Endothelial cell of umbilical vein (primary cell): Measurements from ENCODE around the gene FAM184B. TPM values are rescaled to one million over a fixed set of nuclear protein-coding genes. Genes with fewer than 3 reads are reported as not detected.

Experiments used
- BruUV-seq: library from RNA; stranded (reverse); fragments of 400-500 nt; replicated peaks from 2 replicates; lab custom pipeline; 2021; lab: Mats Ljungman, UMichigan
- CTCF ChIA-PET: fragments of 300-600, 350-600 bp; sonication (Branson Sonifier 250); formaldehyde crosslinking; loops from one replicate; lab custom pipeline; 2021; ENCODE audit warnings: antibody characterized with exemption, inconsistent platforms; lab: Charles Lee
- POLR2A ChIA-PET: fragments of 300-600, 350-600 bp; sonication (Branson Sonifier 250); formaldehyde crosslinking; loops from one replicate; lab custom pipeline; 2021; ENCODE audit warnings: antibody characterized with exemption, inconsistent platforms; lab: Charles Lee
- DNase-seq: peaks from one replicate; pipeline ENCODE4 v3.0.0-alpha.2; 2011; ENCODE audit warnings: low read depth, low spot score
- FAIRE-seq: peaks from 2 replicates; lab custom pipeline; 2011; peaks lifted over from hg19 to GRCh38; lab: Jason Lieb, UNC
- H2AFZ ChIP-seq: 2 replicates; pipeline ENCODE4 v1.6.0; 2012; ENCODE audit warnings: low read depth, low read length, control low read depth, inconsistent platforms
- H3K27ac ChIP-seq: 2 replicates; pipeline ENCODE4 v1.5.1; 2011; ENCODE audit warnings: low read depth, mild to moderate bottlenecking, control low read depth, low read length, moderate library complexity; ENCODE audit not compliant: insufficient read depth
- H3K27me3 ChIP-seq, 2 experiments: 2 replicates each; pipeline versions ENCODE4 v1.6.0 to v1.6.1; 2011; ENCODE audit warnings: low read length in 2 of 2, mixed read lengths in 1 of 2; ENCODE audit not compliant: control insufficient read depth in 2 of 2, insufficient read depth in 2 of 2
- H3K36me3 ChIP-seq, 2 experiments: 2 replicates in 1 of 2; 3 replicates in 1 of 2; pipeline ENCODE4 v1.5.1; 2011; ENCODE audit warnings: low read length in 2 of 2, mild to moderate bottlenecking in 1 of 2, moderate library complexity in 1 of 2; ENCODE audit not compliant: control insufficient read depth in 2 of 2, insufficient read depth in 2 of 2; ENCODE audit errors: extremely low read depth in 1 of 2
- H3K4me1 ChIP-seq: 3 replicates; pipeline ENCODE4 v1.5.1; 2011; ENCODE audit warnings: mild to moderate bottlenecking, low read length; ENCODE audit not compliant: control insufficient read depth, insufficient read depth; ENCODE audit errors: extremely low read depth
- H3K4me2 ChIP-seq: 2 replicates; pipeline ENCODE4 v1.6.1; 2011; ENCODE audit warnings: low read length, control low read depth, mixed read lengths; ENCODE audit not compliant: insufficient read depth
- H3K4me3 ChIP-seq, 3 experiments: fragments of 200-600 bp in 1 of 3; sonication (generic), shearing (Covaris generic) in 1 of 3; replicated peaks in 1 of 3; 2 replicates each; pipeline ENCODE4 v1.5.1; 2011 to 2016; ENCODE audit warnings: control low read depth in 3 of 3, low read length in 3 of 3, mild to moderate bottlenecking in 2 of 3, inconsistent platforms in 1 of 3, low read depth in 1 of 3, moderate library complexity in 1 of 3; ENCODE audit not compliant: insufficient read depth in 1 of 3
- H3K79me2 ChIP-seq: 2 replicates; pipeline ENCODE4 v1.6.0; 2012; ENCODE audit warnings: low read length, inconsistent platforms; ENCODE audit not compliant: control insufficient read depth, insufficient read depth
- H3K9ac ChIP-seq: replicated peaks from 2 replicates; pipeline ENCODE3; 2011; ENCODE audit warnings: low read length, control low read depth; ENCODE audit not compliant: insufficient read depth; ENCODE audit errors: extremely low read depth
- H3K9me1 ChIP-seq: replicated peaks from 3 replicates; pipeline ENCODE4 v1.6.0; 2011; ENCODE audit warnings: mild to moderate bottlenecking, low read length; ENCODE audit not compliant: control insufficient read depth, insufficient read depth; ENCODE audit errors: extremely low read depth
- H3K9me3 ChIP-seq: replicated peaks from 2 replicates; pipeline ENCODE4 v1.5.1; 2012; ENCODE audit warnings: low read length, inconsistent platforms; ENCODE audit not compliant: control insufficient read depth, insufficient read depth
- H4K20me1 ChIP-seq: replicated peaks from 2 replicates; pipeline ENCODE3; 2011; ENCODE audit warnings: mild to moderate bottlenecking, low read length; ENCODE audit not compliant: control insufficient read depth, insufficient read depth; ENCODE audit errors: extremely low read depth
- EZH2 ChIP-seq: IDR thresholded peaks from 2 replicates; pipeline ENCODE4 v1.6.1; 2012; ENCODE audit warnings: borderline replicate concordance, low read depth, mild to moderate bottlenecking, moderate library complexity, low read length, inconsistent platforms; ENCODE audit not compliant: severe bottlenecking
- FOS ChIP-seq: IDR thresholded peaks from 2 replicates; pipeline ENCODE4 v1.6.1; 2011; ENCODE audit warnings: mild to moderate bottlenecking, low read length, moderate library complexity, borderline replicate concordance; ENCODE audit not compliant: insufficient read depth
- GATA2 ChIP-seq: IDR thresholded peaks from 2 replicates; pipeline ENCODE4 v1.7.0; 2011; ENCODE audit warnings: low read depth, mild to moderate bottlenecking, moderate library complexity, mixed read lengths, low read length; ENCODE audit not compliant: insufficient read length, insufficient read depth
- JUN ChIP-seq: IDR thresholded peaks from 2 replicates; pipeline ENCODE4 v1.6.1; 2011; ENCODE audit warnings: borderline replicate concordance, low read depth; ENCODE audit not compliant: insufficient read length, insufficient read depth
- MYC ChIP-seq: IDR thresholded peaks from one replicate; pipeline ENCODE4 v1.6.1; 2011; ENCODE audit warnings: mild to moderate bottlenecking, low read depth, low read length
- POLR2A ChIP-seq: IDR thresholded peaks from 2 replicates; pipeline ENCODE4 v1.6.1; 2012; ENCODE audit warnings: low read depth, mild to moderate bottlenecking, control low read depth, low read length
- POLR2AphosphoS5 ChIP-seq: IDR thresholded peaks from 2 replicates; pipeline ENCODE4 v1.6.1; 2012; ENCODE audit warnings: low read depth, mild to moderate bottlenecking, control low read depth, low read length, moderate library complexity; ENCODE audit not compliant: insufficient read depth
- dilution Hi-C: fragments of 300-500 bp; cut with MboI; formaldehyde crosslinking; loops from one replicate; pipeline ENCODE4 v1.15.0; 2019; ENCODE audit warnings: low sequenced_read_pairs; ENCODE audit not compliant: extremely low pct_ligation_motif_present
- intact Hi-C: fragments of 100-400 bp; cut with micrococcal nuclease; formaldehyde crosslinking; loops from one replicate; pipeline ENCODE4 v1.10.0; 2022
- polyA plus RNA-seq, 4 experiments: library from polyadenylated mRNA; depleted of rRNA in 3 of 4; stranded (reverse) in 3 of 4; unstranded in 1 of 4; fragments of >200 nt; gene quantifications; 2 replicates each; pipeline versions ENCODE4 v1.2.1 to v1.2.3, GENCODE V29; 2011 to 2012; ENCODE audit warnings: missing spikeins in 1 of 4
- total RNA-seq: library from RNA; stranded (reverse); gene quantifications from 2 replicates; pipeline ENCODE4 v1.2.3, GENCODE V29; 2021
- TF ChIP-seq, protein P1 (sequence below): IDR thresholded peaks from 2 replicates; pipeline ENCODE4 v1.6.1; 2011; ENCODE audit not compliant: insufficient read depth, insufficient read length
- TF ChIP-seq, protein P2 (sequence below), 2 donors: IDR thresholded peaks; 1 replicate in 1 of 2; 2 replicates in 1 of 2; pipeline ENCODE4 v1.5.1; 2011; ENCODE audit warnings: low read length in 2 of 2, mild to moderate bottlenecking in 2 of 2, moderate library complexity in 2 of 2, control low read depth in 1 of 2, inconsistent platforms in 1 of 2, low read depth in 1 of 2; ENCODE audit not compliant: insufficient read depth in 1 of 2; ENCODE audit errors: extremely low read depth in 1 of 2

Gene FAM184B
- total and polyA plus RNA-seq, 2 donors (not counting 3 experiments of a cell fraction or from before 2014, with no cell fraction given) = not detected

DNA sequence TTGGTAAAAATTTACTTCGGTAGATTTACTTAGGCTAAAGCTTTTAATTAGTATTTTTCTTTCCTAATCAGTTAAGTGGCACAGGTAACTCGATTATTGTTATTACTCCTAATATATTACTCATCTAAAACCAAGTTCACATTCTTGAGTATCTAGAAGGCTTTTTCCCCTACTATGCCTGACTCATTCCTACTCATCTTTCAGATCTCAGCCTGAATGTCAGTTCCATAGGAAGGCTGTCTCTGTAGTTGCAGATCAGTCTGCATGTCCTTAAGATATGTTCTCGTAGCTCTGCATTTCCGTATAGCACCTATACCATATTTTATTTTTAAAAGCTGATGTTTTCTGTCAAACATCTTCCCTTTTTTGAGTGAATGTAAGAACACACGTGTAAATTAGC, 5.9 kb upstream of the FAM184B start:
- H3K27ac ChIP-seq = no peak overlapping the region

More for the DNA sequence above, 5.9 kb upstream of the FAM184B start:
- no TSS peak for BruUV-seq
- no peak overlapping the region for H3K9ac ChIP-seq
- H3K79me2 ChIP-seq = no peaks in the 10 kb centered on the region
- no peaks in the 10 kb centered on the region for H3K36me3 ChIP-seq
- H3K4me1 ChIP-seq = no peaks in the 10 kb centered on the region
- H4K20me1 ChIP-seq = no peaks in the 10 kb centered on the region
- TF ChIP-seq JUN = no peak
- TF ChIP-seq, protein P1, sequence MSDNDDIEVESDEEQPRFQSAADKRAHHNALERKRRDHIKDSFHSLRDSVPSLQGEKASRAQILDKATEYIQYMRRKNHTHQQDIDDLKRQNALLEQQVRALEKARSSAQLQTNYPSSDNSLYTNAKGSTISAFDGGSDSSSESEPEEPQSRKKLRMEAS = no peak
- no peak for TF ChIP-seq GATA2
- TF ChIP-seq POLR2AphosphoS5 = no peak
- no peak for TF ChIP-seq FOS
- TF ChIP-seq POLR2A = no peak
- TF ChIP-seq, protein P2, sequence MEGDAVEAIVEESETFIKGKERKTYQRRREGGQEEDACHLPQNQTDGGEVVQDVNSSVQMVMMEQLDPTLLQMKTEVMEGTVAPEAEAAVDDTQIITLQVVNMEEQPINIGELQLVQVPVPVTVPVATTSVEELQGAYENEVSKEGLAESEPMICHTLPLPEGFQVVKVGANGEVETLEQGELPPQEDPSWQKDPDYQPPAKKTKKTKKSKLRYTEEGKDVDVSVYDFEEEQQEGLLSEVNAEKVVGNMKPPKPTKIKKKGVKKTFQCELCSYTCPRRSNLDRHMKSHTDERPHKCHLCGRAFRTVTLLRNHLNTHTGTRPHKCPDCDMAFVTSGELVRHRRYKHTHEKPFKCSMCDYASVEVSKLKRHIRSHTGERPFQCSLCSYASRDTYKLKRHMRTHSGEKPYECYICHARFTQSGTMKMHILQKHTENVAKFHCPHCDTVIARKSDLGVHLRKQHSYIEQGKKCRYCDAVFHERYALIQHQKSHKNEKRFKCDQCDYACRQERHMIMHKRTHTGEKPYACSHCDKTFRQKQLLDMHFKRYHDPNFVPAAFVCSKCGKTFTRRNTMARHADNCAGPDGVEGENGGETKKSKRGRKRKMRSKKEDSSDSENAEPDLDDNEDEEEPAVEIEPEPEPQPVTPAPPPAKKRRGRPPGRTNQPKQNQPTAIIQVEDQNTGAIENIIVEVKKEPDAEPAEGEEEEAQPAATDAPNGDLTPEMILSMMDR (IDR thresholded peaks at IDR 0.05; ENCODE audit: extremely low read depth in 1 of 2, insufficient read depth in 1 of 2, low read depth in 1 of 2, low read length in 2 of 2) = no peak
- TF ChIP-seq EZH2 = no peak
- no peak for TF ChIP-seq MYC
- no peaks in the 10 kb centered on the region for H3K9me3 ChIP-seq
- no peak for DNase-seq
- no peak overlapping the region for H2AFZ ChIP-seq
- no peak overlapping the region for H3K4me2 ChIP-seq
- no peak for FAIRE-seq
- no peak overlapping the region for H3K4me3 ChIP-seq
- no peaks in the 10 kb centered on the region for H3K9me1 ChIP-seq
- H3K27me3 ChIP-seq = peaks cover 3% of the 10 kb centered on the region in 2 experiments
- intact Hi-C loops (no loop called here), dilution Hi-C loops (no loop called here)
- CTCF ChIA-PET = interaction anchor here (1.2 kb wide), 1 partner anchor 8 kb away, joined by 6 read pairs; no protein-coding TSS in a partner anchor
- POLR2A ChIA-PET = no interaction called here
